AG09309 (cell line): ENCODE data around the gene CGN.

ENCODE experiments used
- DNase-seq: peaks from one replicate; pipeline ENCODE4 v3.0.0-alpha.2; 2010; ENCODE audit warnings: low read depth
- H3K4me3 ChIP-seq: 2 replicates; pipeline ENCODE4 v1.5.1; 2011; ENCODE audit warnings: mild to moderate bottlenecking, low read depth, low read length, moderate library complexity; ENCODE audit not compliant: control insufficient read depth
- TF ChIP-seq, protein P1 (sequence below): IDR thresholded peaks from 2 replicates; pipeline ENCODE4 v1.5.1; 2011; ENCODE audit warnings: mild to moderate bottlenecking, low read depth, low read length, inconsistent platforms; ENCODE audit not compliant: insufficient read depth, control insufficient read depth; ENCODE audit errors: missing control alignments

CGN gene

DNA sequence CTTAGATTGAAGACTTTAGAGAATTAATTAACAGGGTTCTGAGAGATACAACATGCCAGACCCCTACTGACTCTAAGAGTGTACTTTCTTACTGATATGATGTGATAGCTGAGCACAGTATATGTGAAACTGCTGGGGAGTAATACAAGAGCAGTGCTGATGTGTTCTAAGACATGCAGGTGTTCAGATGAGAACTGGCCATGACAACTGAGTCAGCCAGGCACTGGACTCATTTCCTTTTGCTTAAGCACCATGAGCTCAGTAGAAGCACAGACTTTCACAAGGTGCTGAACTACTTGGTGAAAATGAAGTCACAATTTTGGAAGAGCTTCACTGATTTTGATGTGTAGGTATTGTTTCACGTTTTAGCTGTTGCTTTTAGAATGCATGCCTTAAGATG lies 36.0 kb upstream of the CGN start:
- DNase-seq = no peak
- TF ChIP-seq, protein P1, sequence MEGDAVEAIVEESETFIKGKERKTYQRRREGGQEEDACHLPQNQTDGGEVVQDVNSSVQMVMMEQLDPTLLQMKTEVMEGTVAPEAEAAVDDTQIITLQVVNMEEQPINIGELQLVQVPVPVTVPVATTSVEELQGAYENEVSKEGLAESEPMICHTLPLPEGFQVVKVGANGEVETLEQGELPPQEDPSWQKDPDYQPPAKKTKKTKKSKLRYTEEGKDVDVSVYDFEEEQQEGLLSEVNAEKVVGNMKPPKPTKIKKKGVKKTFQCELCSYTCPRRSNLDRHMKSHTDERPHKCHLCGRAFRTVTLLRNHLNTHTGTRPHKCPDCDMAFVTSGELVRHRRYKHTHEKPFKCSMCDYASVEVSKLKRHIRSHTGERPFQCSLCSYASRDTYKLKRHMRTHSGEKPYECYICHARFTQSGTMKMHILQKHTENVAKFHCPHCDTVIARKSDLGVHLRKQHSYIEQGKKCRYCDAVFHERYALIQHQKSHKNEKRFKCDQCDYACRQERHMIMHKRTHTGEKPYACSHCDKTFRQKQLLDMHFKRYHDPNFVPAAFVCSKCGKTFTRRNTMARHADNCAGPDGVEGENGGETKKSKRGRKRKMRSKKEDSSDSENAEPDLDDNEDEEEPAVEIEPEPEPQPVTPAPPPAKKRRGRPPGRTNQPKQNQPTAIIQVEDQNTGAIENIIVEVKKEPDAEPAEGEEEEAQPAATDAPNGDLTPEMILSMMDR = no peak
- no peak overlapping the region for H3K4me3 ChIP-seq

DNA sequence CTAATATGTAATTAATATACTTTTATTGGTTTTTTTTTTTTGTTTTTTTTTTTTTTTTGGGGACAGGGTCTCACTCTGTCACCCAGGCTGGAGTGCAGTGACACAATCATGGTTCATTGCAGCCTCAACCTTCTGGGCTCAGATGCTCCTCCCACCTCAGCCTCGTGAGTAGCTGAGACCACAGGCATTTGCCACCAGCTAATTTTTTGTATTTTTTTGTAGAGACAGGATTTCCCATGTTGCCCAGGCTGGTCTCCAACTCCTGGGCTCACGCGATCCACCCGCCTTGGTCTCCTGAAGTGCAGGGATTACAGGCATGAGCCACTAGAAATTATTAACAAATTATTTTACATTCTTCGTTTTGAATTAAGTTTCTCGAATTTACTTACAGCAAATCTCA lies 35.1 kb upstream of the CGN start:
- TF ChIP-seq, protein P1 = no peak
- no peak overlapping the region for H3K4me3 ChIP-seq
- DNase-seq = no peak

DNA sequence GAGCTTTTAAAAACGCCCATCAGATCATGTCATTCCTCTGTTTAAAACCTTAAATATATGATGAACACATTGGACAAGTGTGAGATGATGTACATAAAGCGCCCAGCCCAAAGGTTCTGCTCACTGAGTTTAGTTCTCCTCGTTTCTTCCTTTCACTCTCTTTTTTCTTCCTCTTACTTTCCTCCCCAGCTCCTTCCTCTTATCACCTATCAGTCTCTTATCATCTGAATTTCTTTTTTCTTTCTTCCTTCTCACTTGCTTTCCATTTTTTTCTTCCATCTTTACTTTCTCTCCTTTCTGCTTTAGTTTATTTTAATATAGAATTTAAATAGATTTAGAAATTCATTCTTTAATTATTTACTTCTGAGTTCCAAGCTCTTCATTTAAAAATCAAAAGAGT lies 34.1 kb upstream of the CGN start:
- TF ChIP-seq, protein P1 = no peak

DNA sequence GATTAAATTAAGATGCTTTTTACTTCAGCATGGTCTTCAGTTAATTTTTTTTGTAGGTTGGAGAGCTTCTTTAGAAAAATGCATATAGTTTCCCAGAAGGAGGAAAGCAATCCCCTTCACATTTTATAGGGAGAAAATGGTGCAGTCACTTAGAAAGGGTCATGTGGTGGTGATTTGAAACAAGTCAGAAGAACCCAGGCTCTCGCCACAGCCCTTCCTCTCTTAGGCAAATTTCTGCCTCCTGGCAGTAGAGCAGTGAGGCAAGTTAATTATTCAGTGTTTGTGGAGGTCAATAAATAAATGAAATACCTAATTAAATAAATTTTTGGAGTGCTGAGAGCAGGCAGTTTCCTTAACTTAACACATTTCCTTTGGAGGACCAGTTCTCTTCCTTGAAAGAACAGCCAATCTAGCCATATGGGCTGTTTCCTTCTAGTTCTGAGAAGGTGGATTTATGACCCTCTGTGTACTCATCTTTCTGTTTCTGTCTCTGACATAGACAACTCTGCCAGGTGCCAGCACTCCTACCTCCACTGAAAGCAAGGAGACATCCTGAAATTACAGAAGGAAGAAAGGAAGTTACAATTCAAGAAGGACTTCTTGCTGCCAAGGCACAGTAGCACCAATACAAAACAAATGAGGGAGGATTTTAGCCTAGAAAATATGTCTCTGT lies 32.9 kb upstream of the CGN start:
- TF ChIP-seq, protein P1 = no peak
- DNase-seq = no peak
- no peak overlapping the region for H3K4me3 ChIP-seq

More for the DNA sequence above, 34.1 kb upstream of the CGN start:
- no peak for DNase-seq
- no peak overlapping the region for H3K4me3 ChIP-seq

DNA sequence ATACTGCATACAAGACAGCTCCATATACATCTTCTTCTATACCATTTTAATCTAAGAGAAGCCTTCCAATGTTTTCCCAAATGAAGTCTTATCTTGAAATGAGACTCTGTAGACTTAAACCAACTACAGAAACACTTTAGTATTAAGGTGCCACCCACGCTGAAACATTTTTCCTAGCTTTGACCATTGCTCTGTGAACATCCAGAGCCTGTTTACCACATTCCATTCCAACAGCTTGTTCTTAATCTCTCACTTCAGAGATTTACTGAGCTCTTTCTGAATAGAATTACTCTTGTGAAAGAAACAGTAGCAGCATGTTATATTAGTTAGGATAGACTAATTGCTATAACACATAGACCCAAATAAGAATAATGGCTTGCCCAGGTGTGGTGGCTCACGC lies 32.3 kb upstream of the CGN start:
- no peak overlapping the region for H3K4me3 ChIP-seq
- no peak for DNase-seq
- TF ChIP-seq, protein P1 = no peak

DNA sequence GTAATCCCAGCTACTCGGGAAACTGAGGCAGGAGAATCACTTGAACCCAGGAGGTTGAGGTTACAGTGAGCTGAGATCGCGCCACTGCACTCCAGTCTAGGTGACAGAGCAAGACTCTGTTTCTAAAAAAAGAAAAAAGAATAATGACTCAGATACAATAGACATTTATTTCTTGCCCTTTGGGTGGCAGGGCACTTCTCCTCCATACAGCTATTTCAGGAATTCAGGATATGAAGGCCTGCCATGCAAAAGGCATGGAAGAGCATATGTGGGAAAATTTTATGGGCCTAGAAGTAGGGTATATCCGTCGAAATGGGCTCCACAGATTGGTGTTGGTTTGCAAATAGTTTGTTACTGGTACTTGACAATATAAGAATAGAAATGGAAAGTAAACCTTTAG lies 31.7 kb upstream of the CGN start:
- TF ChIP-seq, protein P1 = no peak
- DNase-seq = no peak
- H3K4me3 ChIP-seq = no peak overlapping the region

DNA sequence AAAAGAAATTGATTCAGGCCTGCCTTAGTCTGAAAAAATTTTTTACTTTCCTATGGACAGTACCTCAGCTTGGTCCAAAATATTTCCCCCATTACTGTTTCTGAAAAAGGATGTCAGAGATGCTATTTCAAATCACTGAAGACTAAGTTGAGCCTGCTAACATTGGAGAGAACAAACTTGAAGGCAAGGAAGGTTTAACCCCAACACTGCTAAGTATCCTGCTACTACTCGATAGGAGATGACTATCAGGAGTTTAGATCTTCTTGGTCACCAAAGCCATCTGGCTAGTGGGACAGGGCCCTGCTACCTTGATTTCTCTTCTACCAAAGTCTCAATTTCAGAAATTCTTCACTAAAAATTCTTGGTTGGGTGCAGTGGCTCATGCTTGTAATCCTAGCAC lies 29.2 kb upstream of the CGN start:
- TF ChIP-seq, protein P1 = no peak

More for the DNA sequence above, 29.2 kb upstream of the CGN start:
- no peak for DNase-seq
- H3K4me3 ChIP-seq = no peak overlapping the region
